GM08714 (cell line): ENCODE results near the gene HSPB6.
A peak's percentile ranks its signal among the peaks of the same experiment; 100 is the strongest.

Experiments
- H3K4me3 ChIP-seq: fragments of 200-500 bp; sonication (Bioruptor generic); 2 replicates; pipeline ENCODE4 v1.5.1; 2014; ENCODE audit warnings: mild to moderate bottlenecking, low read length, inconsistent platforms
- ZNF274 ChIP-seq: IDR thresholded peaks from 2 replicates; pipeline ENCODE4 v1.6.1; 2012; ENCODE audit warnings: mild to moderate bottlenecking, low read depth, low read length

Gene HSPB6

GRCh38 chr19:35750167-35750566 lies 6.7 kb downstream of the HSPB6 start:
- H3K4me3 ChIP-seq = no peak overlapping the region
- TF ChIP-seq ZNF274 = no peak

GRCh38 chr19:35748106-35749020 lies 8.5 kb downstream of the HSPB6 start, which contains the start of gene LIN37:
TSS of gene LIN37 (plus strand) at chr19:35748576. CDS start at chr19:35748725, 149 bp downstream.
- no peak for TF ChIP-seq ZNF274
- H3K4me3 ChIP-seq = peak within 1 kb of the TSS; percentile 77

GRCh38 chr19:35746531-35746930 lies 10.3 kb downstream of the HSPB6 start:
- H3K4me3 ChIP-seq = peak overlapping the region; percentile 91; the same call in 1 of the 2 replicates
- TF ChIP-seq ZNF274 = no peak

- H3K4me3 ChIP-seq = peak overlapping the region; percentile 91
- no peak for TF ChIP-seq ZNF274
These were observed 10.8 kb downstream of the HSPB6 start for GRCh38 chr19:35746087-35746462.

- H3K4me3 ChIP-seq = peak within 1 kb of the TSS; percentile 91
- TF ChIP-seq ZNF274 = no peak
These were observed 11.3 kb downstream of the HSPB6 start, which contains the start of the genes PSENEN and U2AF1L4 for GRCh38 chr19:35745328-35746086. TSS of gene PSENEN (plus strand) at chr19:35745651. CDS start at chr19:35745931, 280 bp downstream. TSS of gene U2AF1L4 (minus strand) at chr19:35745418. CDS start at chr19:35745391, 27 bp downstream.

- peak overlapping the region; percentile 79 for H3K4me3 ChIP-seq
- TF ChIP-seq ZNF274 = no peak
These were observed 12.2 kb downstream of the HSPB6 start for GRCh38 chr19:35744430-35745327.

- peak overlapping the region; percentile 79; the same call in 1 of the 2 replicates for H3K4me3 ChIP-seq
- TF ChIP-seq ZNF274 = no peak
These were observed 13.0 kb downstream of the HSPB6 start for GRCh38 chr19:35743640-35744429.

- peak within 1 kb of the TSS; percentile 56 for H3K4me3 ChIP-seq
- TF ChIP-seq ZNF274 = no peak
These were observed 14.6 kb downstream of the HSPB6 start, which contains the start of gene IGFLR1 for GRCh38 chr19:35742121-35742724. TSS of gene IGFLR1 (minus strand) at chr19:35742452. CDS start at chr19:35741180, 1,272 bp downstream.

- peak overlapping the region; percentile 56 for H3K4me3 ChIP-seq
- TF ChIP-seq ZNF274 = no peak
These were observed 15.7 kb downstream of the HSPB6 start for GRCh38 chr19:35741203-35741515.

- no peak for TF ChIP-seq ZNF274
- H3K4me3 ChIP-seq = peak overlapping the region; percentile 67
These were observed 16.2 kb downstream of the HSPB6 start for GRCh38 chr19:35740423-35741202.

GRCh38 chr19:35740108-35740422 lies 16.8 kb downstream of the HSPB6 start:
- TF ChIP-seq ZNF274 = no peak
- H3K4me3 ChIP-seq = peak overlapping the region; percentile 67
